Suppressor macrophage treated with lipopolysaccharide for 1 hour (primary cell): ENCODE results near the gene ANKLE2.
A peak's percentile ranks its signal among the peaks of the same experiment; 100 is the strongest.

Experiments used
- DNase-seq, 3 donors: peaks; one replicate each; pipeline ENCODE4 v3.0.0-alpha.2; 2020 to 2022

Gene ANKLE2

DNA sequence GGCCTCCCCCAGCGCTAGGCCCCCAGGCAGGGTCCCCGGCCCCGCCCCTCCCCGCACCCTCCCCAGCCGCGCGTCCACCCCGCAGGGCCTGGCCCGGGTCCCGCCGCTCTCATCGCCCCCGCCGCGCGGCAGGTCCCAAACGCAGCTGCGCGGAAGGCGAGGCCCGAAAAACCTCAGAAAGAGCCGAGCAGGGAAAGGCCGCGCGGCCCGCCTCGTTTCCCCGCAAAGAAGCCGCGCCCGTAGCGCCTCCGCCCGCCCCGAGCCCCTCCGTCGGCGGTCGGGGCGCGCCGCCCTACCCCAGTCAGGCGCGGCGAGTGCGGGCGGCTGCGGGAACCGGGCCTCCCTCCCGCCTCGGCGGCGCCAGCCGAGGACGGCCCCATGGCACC lies 74.8 kb downstream of the ANKLE2 start:
- DNase-seq = peak in 2 of 3 donors; percentile 22 to 53

DNA sequence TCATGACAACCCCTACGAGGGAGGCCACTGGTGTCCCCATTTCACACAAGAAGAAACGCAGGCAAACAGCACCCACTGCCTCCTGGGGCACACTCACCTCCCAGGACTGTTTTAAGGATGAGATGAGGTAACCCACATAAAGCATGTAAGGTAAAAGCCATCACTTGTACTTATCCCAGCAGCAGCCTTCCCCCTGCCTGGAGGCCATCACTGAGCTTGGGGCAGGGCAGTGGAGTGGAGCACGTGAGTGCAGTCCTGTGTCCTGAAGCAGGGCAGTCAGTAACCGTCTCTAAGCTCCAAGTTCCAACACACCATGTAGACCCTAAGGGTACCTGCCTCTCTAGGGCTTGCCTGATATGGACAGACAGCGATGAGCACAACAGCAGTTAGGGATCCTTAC lies 76.2 kb downstream of the ANKLE2 start:
- no peak for DNase-seq

DNA sequence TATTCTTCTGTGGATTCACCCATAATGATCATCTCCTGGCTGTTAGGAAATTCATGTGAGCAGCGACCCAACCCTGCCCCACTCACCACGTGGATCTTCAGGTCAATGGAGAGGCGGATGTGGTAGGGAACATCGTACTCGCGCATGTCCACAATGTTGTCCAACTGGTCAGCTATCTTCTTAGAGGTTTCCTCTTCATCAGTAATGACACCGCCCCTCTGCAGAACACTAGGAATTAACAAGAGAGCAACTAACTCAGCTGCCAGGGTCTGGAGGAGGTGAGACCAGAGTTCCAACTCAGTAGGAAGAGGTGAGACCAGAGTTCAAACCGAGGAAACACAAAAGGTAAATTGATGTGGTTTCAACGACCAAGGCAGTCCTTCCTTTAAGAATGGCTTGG lies 84.1 kb downstream of the ANKLE2 start:
- DNase-seq = no peak

DNA sequence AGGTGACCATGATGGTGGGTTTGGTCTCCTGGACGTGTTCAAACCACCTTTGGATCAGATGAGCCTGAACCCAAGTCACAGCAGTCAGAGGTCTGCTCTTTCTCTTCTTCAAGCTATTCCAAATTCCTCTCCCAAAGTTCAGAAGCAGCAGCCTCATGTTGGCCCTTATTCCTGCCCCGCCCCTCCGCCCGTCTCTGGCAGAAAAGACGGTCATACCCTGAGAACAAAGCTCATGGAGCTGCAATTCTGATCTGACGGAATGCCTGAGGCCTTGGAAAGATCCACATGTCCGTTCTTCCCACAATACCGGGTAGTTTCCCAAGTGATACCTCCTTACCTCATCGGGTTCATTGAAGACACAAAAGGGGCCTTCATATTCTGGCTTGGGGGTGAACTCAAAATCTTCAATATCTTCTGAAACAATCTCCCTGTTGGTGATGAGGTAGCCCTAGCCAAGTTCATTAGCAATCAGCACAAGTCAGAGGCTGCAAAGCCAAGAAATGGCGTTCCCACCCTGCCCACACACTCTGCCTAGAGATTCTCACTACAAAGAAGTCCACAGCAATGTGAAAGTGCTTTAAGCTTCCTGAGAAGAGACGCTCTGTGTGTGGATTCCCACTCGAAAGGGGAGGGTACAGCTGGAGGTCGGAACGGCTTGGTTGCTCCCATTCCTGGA lies 85.7 kb downstream of the ANKLE2 start:
- DNase-seq = no peak
